GM18907 (cell line): Measurements from ENCODE around the gene DPM2.
A peak's percentile ranks its signal among the peaks of the same experiment; 100 is the strongest.

Experiments used
- ATAC-seq: cut with Tn5 transposase; IDR thresholded peaks from one replicate; pipeline ENCODE4 v1.9.1; 2021; ENCODE audit warnings: mild to moderate bottlenecking, moderate library complexity; ENCODE audit not compliant: unreplicated experiment

DPM2 gene

GRCh38 chr9:127937388-127938297 lies at the start of gene DPM2:
DPM2 (minus strand) TSS chr9:127937854; CDS start chr9:127937820, 34 bp downstream.
- ATAC-seq = peak; percentile 89

DNA sequence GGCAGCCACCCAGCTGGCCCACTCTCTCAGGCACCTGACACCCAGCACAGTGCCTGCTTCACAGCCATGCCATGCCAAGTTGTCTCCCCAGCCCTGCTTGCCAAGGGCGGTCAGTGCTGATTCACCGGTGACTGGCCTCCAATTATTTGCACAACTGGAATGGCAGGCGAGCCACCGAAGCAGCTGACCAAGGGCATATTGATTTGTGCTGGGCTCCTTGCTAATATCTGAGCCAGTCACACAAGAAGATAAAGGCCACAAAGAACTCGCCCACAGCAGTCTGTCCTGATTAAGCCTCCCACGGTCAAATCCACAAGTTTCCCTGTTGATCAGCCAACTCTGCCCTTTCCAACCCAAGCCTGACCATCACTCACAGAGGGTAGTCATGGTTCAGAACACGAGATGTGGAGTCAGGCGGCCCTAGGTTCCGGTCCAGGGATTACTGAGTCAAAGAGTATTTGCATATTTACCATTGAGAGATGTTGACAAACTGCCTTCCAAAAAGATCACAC lies 49.5 kb upstream of the DPM2 start:
- ATAC-seq = no peak

DNA sequence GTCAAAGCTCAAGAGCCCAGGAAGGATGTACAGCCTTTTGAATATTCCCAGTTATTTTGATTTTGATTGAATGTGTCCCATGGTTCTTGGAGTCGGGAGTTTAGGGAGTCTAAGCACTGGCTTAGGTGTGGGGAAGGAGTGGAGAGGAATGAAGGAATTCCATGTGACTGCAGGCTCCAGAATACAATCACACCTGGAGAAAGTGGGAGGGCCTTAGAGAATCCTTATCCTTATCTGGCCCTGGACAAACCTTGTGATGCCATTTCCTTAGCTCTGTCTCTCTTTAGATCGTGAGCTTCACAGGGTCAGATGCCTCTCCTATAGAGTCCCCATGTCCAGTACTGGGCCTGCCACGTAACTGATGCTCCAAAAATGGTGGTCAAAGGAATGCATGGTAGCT lies 47.4 kb upstream of the DPM2 start:
- no peak for ATAC-seq

DNA sequence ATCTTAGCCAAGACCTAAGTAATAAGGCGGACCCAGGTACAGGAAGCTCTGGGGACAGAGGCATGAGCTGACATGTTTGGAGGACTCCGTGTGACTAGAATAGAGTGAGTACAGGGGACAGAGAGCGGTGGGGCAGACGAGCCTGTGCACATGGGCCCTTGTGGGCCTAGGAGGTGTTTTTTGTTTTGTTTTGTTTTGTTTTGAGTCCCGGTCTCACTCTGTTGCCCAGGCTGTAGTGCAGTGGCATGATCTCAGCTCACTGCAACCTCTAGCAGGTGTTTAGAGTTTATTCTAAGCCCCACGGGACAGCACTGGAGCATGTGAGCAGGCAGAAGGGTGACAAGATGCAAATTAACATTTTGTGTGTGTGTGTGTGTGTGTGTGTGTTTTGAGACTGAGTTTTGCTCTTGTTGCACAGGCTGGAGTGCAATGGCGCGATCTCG lies 46.2 kb upstream of the DPM2 start:
- ATAC-seq = peak; percentile 27

- no peak for ATAC-seq
These were observed 45.3 kb upstream of the DPM2 start for GRCh38 chr9:127982912-127983311.

GRCh38 chr9:127981559-127982121 lies 44.0 kb upstream of the DPM2 start:
- no peak for ATAC-seq

DNA sequence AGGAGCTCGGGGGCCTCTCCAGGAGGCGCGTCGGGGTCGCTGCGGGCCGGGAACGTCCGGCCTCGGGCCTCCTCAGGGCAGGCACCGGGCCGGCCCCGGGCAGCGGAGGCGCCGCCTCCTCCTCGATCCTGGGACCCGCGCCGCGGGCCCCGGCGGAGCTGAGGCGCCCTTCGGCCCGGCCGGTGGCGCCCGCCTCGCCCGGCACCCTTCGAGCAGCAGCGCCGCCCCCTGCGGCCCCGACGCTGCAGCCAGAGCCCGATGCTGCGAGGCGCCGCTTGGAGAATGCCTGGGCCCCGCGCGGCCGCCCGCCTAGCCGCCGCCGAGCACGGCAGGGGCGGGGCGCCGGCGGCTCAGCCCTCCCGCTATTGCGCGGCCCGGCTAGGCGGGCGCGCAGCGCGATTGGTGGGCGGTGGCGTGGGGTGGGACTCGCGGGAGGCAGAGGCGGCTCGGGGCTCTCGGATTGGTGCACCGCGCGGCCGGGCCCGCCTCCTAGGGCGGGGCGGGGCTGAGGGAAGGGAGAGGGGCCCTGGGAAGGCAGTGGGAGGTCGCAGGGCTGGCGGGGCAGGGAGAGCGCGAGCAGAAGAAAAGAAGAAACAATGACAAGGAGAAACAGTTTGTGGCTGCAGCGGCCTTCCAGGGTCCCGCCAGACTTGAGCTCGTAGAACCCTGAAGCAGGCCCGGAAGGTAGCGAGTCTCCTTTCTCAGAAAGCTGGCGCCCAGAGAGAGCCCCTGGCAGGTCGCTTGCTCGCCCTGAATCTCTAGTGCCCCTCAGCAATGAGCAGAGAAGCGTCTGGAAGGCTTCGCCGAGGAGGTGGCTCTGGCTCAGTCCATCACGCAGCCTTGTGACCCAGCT lies 43.3 kb upstream of the DPM2 start, which contains the start of gene EEIG1:
EEIG1 (minus strand) TSS at position 284 of the 853 bp plus-strand sequence. CDS start 852 bp downstream, outside the sequence.
- ATAC-seq = peak; percentile 77

DNA sequence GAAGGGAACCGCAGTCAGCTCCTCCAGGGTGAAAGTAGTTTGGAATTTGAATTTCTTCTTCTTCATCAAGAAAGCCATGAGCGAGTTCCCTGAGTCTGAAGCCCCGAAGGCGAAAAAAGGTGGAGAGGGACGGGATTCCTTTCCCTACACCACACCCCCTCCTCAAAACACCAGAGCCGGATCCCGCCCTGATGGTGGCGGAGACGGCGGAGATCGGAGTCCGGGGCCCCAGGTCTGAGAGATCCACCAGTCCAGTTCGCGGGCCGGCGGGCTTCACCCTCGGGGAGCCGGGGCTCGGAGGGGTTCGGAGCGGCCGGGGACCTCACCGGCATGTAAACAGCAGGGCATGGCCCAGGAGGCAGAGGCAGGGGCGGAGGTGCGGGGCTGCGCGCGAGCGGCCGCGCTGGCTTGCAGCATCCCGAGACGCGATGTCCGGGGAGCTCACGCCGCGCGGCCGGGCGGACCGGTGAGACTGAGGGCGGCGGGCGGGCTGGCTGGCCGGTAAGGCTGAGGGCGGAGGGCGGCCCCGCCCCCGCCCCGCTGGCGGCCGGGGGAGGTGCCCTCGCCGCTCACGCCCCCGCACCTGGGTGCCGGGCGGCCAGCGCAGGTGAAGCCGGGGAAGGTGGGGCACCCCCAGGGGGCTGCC lies 42.5 kb upstream of the DPM2 start:
- peak; percentile 33 for ATAC-seq

DNA sequence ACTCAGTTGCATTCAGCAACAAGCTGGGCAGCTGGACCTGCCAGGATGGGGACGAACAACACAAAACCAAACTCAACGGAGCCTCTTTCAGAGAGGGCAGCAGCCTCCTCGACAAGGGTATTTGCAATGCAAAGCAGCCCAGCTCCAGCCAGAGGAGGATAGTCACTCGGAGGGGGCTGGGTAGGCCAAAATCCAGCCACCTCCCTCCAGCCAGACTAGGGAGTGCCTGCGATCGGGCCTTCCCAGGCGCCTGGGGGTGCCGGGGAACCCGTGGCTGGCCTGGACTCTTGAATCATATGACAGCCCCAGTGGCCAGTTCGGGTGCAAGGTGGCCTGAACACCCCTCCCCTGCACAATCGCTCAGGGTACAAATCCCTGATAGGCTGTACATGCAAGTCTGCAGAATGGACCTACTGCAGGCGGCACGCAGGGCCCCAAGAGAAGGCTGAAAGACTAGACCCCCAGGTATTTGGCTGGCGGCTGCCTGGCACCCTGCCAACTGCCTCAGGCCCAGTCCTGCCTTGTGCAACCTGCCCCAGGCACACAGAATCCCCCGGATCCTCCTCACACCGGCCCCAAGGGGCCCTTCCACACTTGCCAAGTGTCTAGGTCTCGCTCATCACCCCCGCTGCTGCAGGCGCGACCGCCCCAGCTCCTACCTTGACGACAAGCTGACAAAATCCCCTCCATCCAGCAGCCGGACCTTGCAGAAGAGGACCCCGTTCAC lies 41.8 kb upstream of the DPM2 start:
- ATAC-seq = no peak

DNA sequence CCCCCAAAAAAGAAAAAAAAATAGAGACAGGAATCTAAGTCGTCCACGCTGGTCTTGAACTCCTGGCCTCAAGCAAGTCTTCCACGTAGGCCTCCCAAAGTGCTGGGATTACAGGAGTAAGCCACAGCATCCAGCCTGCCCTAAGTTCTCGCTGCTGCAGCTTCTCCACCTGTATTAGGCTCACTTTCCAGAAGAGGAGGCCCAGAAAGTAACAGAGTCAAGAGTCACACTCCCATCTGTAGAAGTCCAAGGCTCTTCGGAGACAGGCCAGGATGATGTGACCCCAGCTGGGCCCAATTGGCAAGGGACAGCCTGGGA lies 41.3 kb upstream of the DPM2 start:
- ATAC-seq = no peak

DNA sequence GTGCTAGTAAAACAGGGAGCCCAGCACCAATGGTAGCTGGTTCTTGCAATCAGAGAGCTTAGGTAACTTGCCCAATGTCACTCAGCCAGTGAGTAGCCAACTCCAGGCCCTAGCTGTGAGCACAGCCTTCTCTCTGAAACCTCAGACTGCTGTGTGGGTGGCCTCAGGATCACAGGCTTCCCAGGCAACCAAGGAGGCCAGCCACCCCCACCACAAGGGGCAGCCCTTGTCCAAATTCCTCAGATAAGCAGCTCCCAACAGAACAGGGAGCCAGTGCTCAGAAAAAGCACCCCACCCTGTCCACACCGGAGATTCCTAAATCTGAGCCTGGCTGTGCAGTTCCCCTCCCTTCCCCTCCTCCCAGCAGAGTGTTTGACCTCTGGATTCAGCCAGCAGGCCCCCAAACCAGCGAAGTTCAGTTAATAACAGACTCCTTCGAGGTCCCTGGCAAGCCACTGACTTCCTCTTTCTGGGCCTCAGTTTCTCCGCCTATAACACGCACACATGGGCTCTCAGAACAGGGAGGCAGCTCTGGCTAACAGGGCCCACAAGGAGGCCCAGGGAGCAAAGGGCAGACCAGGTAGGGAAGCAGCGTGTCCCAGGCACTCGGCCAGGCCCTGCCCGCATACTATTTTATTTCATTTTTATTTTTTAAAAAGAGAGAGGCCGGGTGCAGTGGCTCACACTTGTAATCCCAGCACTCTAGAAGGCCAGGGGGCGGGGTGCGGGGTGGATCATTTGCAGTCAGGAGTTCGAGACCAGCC lies 40.4 kb upstream of the DPM2 start:
- ATAC-seq = no peak

GRCh38 chr9:127977009-127977883 lies 39.6 kb upstream of the DPM2 start:
- no peak for ATAC-seq

- ATAC-seq = no peak
These were observed 38.8 kb upstream of the DPM2 start for GRCh38 chr9:127976498-127976897.

GRCh38 chr9:127975376-127976315 lies 38.0 kb upstream of the DPM2 start:
- ATAC-seq = no peak

- no peak for ATAC-seq
These were observed 37.2 kb upstream of the DPM2 start for GRCh38 chr9:127974769-127975261.

DNA sequence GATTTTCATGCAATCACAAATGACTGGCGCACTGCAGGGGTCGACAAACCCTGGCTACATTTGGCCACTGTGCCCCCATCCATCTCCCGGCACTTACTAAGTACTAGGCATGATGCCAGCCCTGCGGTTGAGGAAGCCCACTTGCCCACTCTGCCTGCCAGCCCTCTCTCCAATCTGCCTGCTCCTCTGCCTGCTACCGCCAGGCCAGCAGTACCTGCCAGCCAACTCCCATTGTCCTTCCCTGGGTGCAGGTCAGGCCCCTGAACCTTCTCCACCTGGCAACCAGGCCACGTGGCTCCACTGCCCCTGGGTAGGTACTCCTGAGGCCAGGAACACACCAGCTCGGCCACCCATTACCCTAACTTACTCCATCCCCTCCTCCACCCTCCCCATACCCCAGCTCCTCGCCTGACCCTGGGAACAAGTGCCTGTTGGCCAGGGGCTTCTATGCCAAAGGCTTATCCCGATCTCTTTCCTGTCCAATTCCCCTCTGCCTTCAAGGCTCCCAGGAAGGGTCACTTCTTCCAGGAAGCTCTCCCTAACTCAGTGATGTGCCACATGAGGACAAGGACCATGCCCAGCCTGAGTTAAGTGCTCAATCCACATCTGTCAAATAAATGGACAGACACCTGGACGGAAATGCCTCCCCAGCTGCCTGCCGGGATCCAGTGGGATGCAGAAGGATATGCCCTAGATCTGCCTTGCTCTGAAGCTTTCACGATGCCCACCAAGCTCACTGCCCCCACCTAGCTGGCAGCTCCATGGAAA lies 36.5 kb upstream of the DPM2 start:
- no peak for ATAC-seq
